ENCODE data around the gene PRKAR2B. TPM values are rescaled to one million over a fixed set of nuclear protein-coding genes. Genes with fewer than 3 reads are reported as not detected.

The PRKAR2B gene
- total and polyA plus RNA-seq, 4 donors: 1.7 to 4.8 (median 3.3) TPM

DNA sequence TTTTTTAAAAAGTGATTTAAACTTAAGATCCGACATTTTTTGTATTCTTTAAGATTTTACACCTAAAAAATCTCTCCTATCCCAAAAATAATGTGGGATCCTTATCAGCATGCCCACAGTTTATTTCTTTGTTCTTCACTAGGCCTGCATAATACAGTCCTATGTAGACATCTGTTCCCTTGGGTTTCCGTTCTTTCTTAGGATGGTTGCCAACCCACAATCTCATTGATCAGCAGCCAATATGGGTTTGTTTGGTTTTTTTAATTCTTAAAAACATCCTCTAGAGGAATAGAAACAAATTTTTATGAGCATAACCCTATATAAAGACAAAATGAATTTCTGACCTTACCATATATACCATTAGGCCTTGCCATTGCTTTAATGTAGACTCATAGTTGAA is 115.9 kb downstream of the PRKAR2B start:
- H3K36me3 ChIP-seq (ENCODE audit: control insufficient read depth in 1 of 2, insufficient read depth in 2 of 2, low read length in 1 of 2): no peaks in the 10 kb centered on the region
- H3K27me3 ChIP-seq (ENCODE audit: control insufficient read depth in 1 of 2, insufficient read depth in 2 of 2, low read length in 1 of 2): no peaks in the 10 kb centered on the region
- ATAC-seq (ENCODE audit: low FRiP score) (no peak), DNase-seq (no peak)
- 73 to 86% methylated on average over 2 of the region's 2 CpGs for WGBS, 2 donors
- no peaks in the 10 kb centered on the region for H3K4me1 ChIP-seq (ENCODE audit: control insufficient read depth in 1 of 2, insufficient read depth in 2 of 2, low read length in 2 of 2)
- H3K9me3 ChIP-seq (ENCODE audit: control insufficient read depth, low read length): no peaks in the 10 kb centered on the region
- no peak overlapping the region for H3K27ac ChIP-seq (ENCODE audit: low read depth in 1 of 2, low read length in 2 of 2)
- H3K4me3 ChIP-seq (ENCODE audit: low read length in 2 of 2): no peak overlapping the region
- intact Hi-C loops (cut with DNase I): no loop called here

DNA sequence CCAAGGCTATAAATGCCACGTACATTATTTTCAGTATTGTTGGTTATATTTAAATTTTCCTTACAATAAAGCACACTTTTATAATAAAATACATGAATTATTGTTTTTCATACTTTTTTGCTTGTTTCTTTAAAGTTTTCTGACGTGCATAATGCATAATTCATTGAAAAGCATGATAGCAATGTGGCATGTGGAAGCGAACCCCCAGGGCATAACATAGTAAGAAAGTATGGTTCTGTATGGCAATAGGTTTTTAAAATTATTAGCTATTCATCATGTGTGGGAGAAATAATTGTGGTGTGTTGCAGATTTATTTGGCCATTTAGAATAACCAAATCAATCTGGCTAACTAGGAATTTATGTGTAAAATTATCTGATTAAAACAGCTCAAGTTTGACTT is 116.9 kb downstream of the PRKAR2B start:
- H3K4me1 ChIP-seq (ENCODE audit: control insufficient read depth in 1 of 2, insufficient read depth in 2 of 2, low read length in 2 of 2): no peaks in the 10 kb centered on the region
- no peak for ATAC-seq (ENCODE audit: low FRiP score)
- no peaks in the 10 kb centered on the region for H3K27me3 ChIP-seq (ENCODE audit: control insufficient read depth in 1 of 2, insufficient read depth in 2 of 2, low read length in 1 of 2)
- no peaks in the 10 kb centered on the region for H3K9me3 ChIP-seq (ENCODE audit: control insufficient read depth, low read length)
- no peaks in the 10 kb centered on the region for H3K36me3 ChIP-seq (ENCODE audit: control insufficient read depth in 1 of 2, insufficient read depth in 2 of 2, low read length in 1 of 2)
- 77% methylated on average over 3 of the region's 3 CpGs for WGBS, 2 donors
- H3K27ac ChIP-seq (ENCODE audit: low read depth in 1 of 2, low read length in 2 of 2): no peak overlapping the region
- no peak for DNase-seq
- no peak overlapping the region for H3K4me3 ChIP-seq (ENCODE audit: low read length in 2 of 2)
- intact Hi-C loops (cut with DNase I): no loop called here

DNA sequence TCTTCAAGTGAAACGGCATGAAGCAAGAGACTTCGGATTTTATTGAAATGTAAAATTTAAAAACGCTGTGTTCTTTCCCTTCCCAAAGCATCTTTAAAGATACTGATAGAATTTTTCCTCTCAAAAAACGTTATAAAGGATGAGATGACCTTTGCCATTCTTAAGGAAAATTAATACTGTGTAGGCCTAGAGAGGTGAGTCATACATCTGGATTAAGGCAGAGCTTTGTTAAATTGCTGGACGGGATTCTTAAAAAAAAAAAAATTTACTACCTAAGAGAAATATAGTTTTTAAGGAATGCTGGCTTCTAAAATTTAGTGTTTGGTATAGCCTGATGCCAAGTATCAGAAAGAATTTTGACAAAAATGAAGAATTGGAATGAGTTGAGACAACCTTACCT is 118.0 kb downstream of the PRKAR2B start:
- H3K36me3 ChIP-seq (ENCODE audit: control insufficient read depth in 1 of 2, insufficient read depth in 2 of 2, low read length in 1 of 2): no peaks in the 10 kb centered on the region
- H3K4me1 ChIP-seq (ENCODE audit: control insufficient read depth in 1 of 2, insufficient read depth in 2 of 2, low read length in 2 of 2): no peaks in the 10 kb centered on the region
- H3K27me3 ChIP-seq (ENCODE audit: control insufficient read depth in 1 of 2, insufficient read depth in 2 of 2, low read length in 1 of 2): no peaks in the 10 kb centered on the region
- WGBS, 2 donors: 77 to 83% methylated on average over 5 of the region's 5 CpGs
- H3K27ac ChIP-seq (ENCODE audit: low read depth in 1 of 2, low read length in 2 of 2): no peak overlapping the region
- ATAC-seq (ENCODE audit: low FRiP score) (no peak), DNase-seq (no peak)
- intact Hi-C loops (cut with DNase I): no loop called here
- no peak overlapping the region for H3K4me3 ChIP-seq (ENCODE audit: low read length in 2 of 2)
- H3K9me3 ChIP-seq (ENCODE audit: control insufficient read depth, low read length): no peaks in the 10 kb centered on the region

DNA sequence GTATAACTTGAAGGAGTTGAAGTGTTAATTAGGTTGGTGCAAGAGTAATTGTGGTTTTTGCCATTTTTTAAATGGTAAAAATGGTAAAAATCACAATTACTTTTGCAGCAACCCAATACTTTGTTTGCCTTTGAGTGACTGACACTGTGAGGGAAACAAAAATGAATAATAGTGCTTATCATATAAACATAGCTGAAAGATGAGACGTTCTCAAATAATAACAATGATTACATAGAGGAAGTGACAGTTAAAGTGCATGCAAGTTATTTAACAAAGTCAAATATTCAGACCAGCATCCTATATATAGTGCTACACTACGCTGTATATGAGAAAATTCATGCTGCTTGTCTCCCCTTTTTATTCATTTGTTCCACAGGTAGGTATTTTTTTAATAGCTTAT is 119.6 kb downstream of the PRKAR2B start:
- ATAC-seq (ENCODE audit: low FRiP score) (no peak), DNase-seq (no peak)
- H3K9me3 ChIP-seq (ENCODE audit: control insufficient read depth, low read length): no peaks in the 10 kb centered on the region
- no peaks in the 10 kb centered on the region for H3K4me1 ChIP-seq (ENCODE audit: control insufficient read depth in 1 of 2, insufficient read depth in 2 of 2, low read length in 2 of 2)
- H3K27ac ChIP-seq (ENCODE audit: low read depth in 1 of 2, low read length in 2 of 2): no peak overlapping the region
- H3K36me3 ChIP-seq (ENCODE audit: control insufficient read depth in 1 of 2, insufficient read depth in 2 of 2, low read length in 1 of 2): no peaks in the 10 kb centered on the region
- WGBS, 2 donors: 41 to 42% methylated on average over 2 of the region's 2 CpGs
- intact Hi-C loops (cut with DNase I): no loop called here
- H3K27me3 ChIP-seq (ENCODE audit: control insufficient read depth in 1 of 2, insufficient read depth in 2 of 2, low read length in 1 of 2): no peaks in the 10 kb centered on the region
- no peak overlapping the region for H3K4me3 ChIP-seq (ENCODE audit: low read length in 2 of 2)

DNA sequence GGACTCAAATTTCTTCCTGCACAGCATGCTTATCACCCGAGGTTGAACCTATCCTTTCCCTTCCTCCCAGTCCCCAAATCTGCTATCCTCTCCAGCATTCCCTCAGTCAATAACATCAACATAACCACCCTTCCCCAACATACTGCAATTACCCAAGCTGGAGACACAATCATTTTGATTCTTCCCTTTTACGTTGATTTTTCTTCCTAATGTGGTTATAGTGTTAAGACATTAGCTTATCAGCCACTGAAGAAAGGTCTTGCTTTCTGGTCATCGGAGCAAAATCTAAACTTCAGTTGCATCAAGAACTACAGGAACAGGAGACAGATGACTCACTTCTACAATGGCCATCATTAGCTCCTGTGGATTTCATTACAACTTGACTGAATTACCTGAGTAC is 120.8 kb downstream of the PRKAR2B start:
- intact Hi-C loops (cut with DNase I): loop anchor here in 1 of 2 donors (5.0 kb wide), 1 partner anchor 503 kb away; the partner anchor contains the start of gene CCDC71L
- H3K4me3 ChIP-seq (ENCODE audit: low read length in 2 of 2): no peak overlapping the region
- H3K4me1 ChIP-seq (ENCODE audit: control insufficient read depth in 1 of 2, insufficient read depth in 2 of 2, low read length in 2 of 2): peaks cover 0 to 2% of the 10 kb centered on the region in 2 donors
- H3K36me3 ChIP-seq (ENCODE audit: control insufficient read depth in 1 of 2, insufficient read depth in 2 of 2, low read length in 1 of 2): no peaks in the 10 kb centered on the region
- DNase-seq (no peak), ATAC-seq (ENCODE audit: low FRiP score) (no peak)
- no peaks in the 10 kb centered on the region for H3K9me3 ChIP-seq (ENCODE audit: control insufficient read depth, low read length)
- no peaks in the 10 kb centered on the region for H3K27me3 ChIP-seq (ENCODE audit: control insufficient read depth in 1 of 2, insufficient read depth in 2 of 2, low read length in 1 of 2)
- whole genome bisulfite sequencing, 2 donors: 73% methylated on average over 3 of the region's 3 CpGs
- no peak overlapping the region for H3K27ac ChIP-seq (ENCODE audit: low read depth in 1 of 2, low read length in 2 of 2)

DNA sequence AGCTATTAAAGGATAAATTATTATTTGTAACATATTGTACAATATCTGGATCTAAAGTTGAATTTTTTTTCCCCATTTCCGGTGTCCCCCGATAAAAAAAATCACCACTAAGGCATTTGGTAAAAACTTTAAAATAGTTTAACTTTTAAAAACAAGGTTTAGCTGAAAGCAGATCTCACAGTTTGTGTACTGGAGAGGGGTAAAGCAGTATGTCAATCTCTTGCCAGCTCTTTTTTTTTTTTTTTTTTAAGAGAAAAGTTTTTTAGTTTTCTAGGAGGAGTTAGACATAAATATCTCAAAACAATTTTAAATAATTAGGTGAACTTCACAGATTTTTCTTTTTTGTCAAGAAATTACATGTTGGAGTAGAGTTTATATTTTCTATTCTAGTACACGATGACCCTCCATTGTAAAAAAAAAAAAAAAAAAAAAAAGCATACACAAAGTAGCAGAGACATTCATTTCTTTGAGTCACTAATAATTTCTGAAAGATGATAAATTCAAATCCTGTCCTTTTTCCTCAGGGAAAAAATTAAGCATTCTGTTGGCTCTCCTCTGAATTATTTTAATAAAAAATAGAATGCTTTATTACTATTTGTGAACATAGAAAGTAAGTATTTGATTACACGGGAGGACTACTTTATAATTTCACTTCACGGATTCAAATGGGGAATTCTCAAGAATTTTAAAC is 122.4 kb downstream of the PRKAR2B start:
- ATAC-seq (ENCODE audit: low FRiP score): no peak
- no peak for DNase-seq
- intact Hi-C loops (cut with DNase I): loop anchor here in 1 of 2 donors (5.0 kb wide), 1 partner anchor 505 kb away; the partner anchor contains the start of gene CCDC71L
- peaks cover 0 to 2% of the 10 kb centered on the region in 2 donors for H3K4me1 ChIP-seq (ENCODE audit: control insufficient read depth in 1 of 2, insufficient read depth in 2 of 2, low read length in 2 of 2)
- no peaks in the 10 kb centered on the region for H3K27me3 ChIP-seq (ENCODE audit: control insufficient read depth in 1 of 2, insufficient read depth in 2 of 2, low read length in 1 of 2)
- no peaks in the 10 kb centered on the region for H3K9me3 ChIP-seq (ENCODE audit: control insufficient read depth, low read length)
- H3K4me3 ChIP-seq (ENCODE audit: low read length in 2 of 2): peak overlapping the region in 1 of 2 donors; percentile 30
- WGBS, 2 donors: 29 to 30% methylated on average over 5 of the region's 5 CpGs
- H3K27ac ChIP-seq (ENCODE audit: low read depth in 1 of 2, low read length in 2 of 2): peak overlapping the region in 1 of 2 donors; percentile 94
- no peaks in the 10 kb centered on the region for H3K36me3 ChIP-seq (ENCODE audit: control insufficient read depth in 1 of 2, insufficient read depth in 2 of 2, low read length in 1 of 2)

DNA sequence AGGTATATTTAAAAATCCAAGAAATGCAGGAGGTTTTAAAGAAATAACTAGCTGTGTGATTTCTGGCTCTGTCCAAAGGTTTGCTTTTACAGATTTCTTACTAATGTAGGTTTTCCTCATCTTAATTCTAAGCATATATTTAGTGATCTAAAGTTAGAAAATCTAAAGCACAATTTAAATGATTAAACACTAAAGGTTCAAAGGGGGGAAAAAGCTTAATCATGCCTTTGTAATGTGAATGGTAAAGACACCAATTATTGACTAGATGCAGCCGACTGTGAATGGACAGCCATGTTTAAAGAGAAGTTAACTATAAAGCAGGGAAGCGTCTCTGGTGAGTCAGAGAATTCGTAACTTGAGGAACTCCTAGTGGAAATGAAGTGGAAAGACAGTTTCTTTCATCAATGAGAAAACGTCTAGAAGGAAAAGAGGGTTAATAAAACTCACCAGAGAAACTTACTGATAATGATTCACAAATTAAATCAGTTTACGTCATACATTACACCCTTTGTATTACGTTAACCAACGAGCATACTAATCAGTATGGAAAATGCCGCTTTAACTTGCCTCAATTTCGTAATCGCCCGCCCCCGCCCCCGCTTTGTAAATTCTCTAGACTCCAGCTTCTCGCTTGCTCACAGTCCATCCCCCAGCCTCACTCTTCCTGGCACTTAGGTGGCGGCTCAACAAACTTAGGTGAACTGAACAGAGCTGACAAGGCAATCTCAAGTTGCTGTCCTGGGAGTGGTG is 123.2 kb downstream of the PRKAR2B start:
- Histone ChIP-seq H3K27me3 (ENCODE audit: control insufficient read depth in 1 of 2, insufficient read depth in 2 of 2, low read length in 1 of 2) (no peaks in the 10 kb centered on the region), H3K9me3 (ENCODE audit: control insufficient read depth, low read length) (no peaks in the 10 kb centered on the region), H3K36me3 (ENCODE audit: control insufficient read depth in 1 of 2, insufficient read depth in 2 of 2, low read length in 1 of 2) (no peaks in the 10 kb centered on the region), H3K4me1 (ENCODE audit: control insufficient read depth in 1 of 2, insufficient read depth in 2 of 2, low read length in 2 of 2) (peaks cover 0 to 2% of the 10 kb centered on the region in 2 donors), H3K4me3 (ENCODE audit: low read length in 2 of 2) (peak overlapping the region; percentile 30 to 69), H3K27ac (ENCODE audit: low read depth in 1 of 2, low read length in 2 of 2) (peak overlapping the region; percentile 84 to 95)
- intact Hi-C loops (cut with DNase I): loop anchor here in 1 of 2 donors (1.0 to 5.0 kb wide), 2 partner anchors 505 to 576 kb away; partner anchors contain the start of gene CCDC71L
- 0% methylated on average over 15 of the region's 15 CpGs for WGBS, 2 donors
- DNase-seq (peak in 1 of 2 donors; percentile 78), ATAC-seq (ENCODE audit: low FRiP score) (peak; percentile 45)

DNA sequence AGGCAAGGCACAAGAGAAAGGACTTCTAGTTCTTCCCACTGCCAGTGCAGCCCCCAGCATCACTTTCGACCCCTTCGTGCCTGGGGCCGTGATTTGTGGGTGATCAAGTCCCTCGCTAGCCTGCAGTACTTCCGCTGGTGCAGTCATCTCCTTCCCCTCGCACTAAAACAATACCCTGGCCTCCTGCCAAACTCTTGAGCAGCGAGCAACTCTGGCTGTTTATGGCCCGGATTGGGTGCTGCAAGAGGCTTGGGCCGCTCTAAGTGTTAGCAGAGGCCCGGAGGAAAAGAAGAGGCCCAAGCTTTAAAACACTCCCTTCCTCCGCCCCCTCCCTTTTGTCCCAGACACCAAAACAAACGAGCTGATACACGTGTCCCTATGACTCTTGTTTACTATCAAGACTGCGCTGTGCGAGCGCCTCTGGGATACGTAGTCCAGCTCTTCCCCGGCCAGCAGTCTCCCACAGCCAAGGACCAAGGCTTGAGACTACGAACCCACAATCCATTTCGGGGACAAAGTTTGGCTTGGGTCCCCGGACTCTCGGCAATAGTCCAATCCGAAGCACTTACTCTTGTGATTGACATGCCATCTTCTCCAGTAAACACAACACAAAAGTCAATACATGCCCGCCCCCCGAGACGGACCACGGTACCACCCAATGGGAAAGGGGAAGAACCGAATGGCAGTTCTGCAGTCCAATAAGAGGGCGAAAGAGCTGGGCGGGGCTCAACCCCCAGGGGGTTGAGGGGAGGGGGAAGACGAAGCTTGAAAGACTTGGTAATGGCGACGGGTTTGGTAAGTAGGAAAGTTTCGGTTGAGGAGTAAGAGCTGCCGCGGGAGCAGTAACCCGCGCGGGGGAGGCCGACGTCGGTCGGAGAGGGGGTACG is 124.0 kb downstream of the PRKAR2B start, which contains the start of gene HBP1:
Gene HBP1 (plus strand): TSS at position 771 of the 887 bp plus-strand sequence. CDS start 10,891 bp downstream, outside the sequence.
- intact Hi-C loops (cut with DNase I): loop anchor here in 1 of 2 donors (1.0 to 5.0 kb wide), 2 partner anchors 506 to 575 kb away; partner anchors contain the start of gene CCDC71L

More for the DNA sequence above, 124.0 kb downstream of the PRKAR2B start, which contains the start of gene HBP1:
- Histone ChIP-seq H3K27ac (ENCODE audit: low read depth in 1 of 2, low read length in 2 of 2) (peak within 1 kb of the TSS; percentile 95 to 97), H3K27me3 (ENCODE audit: control insufficient read depth in 1 of 2, insufficient read depth in 2 of 2, low read length in 1 of 2) (no peaks in the 10 kb centered on the region), H3K9me3 (ENCODE audit: control insufficient read depth, low read length) (no peaks in the 10 kb centered on the region), H3K4me3 (ENCODE audit: low read length in 2 of 2) (peak within 1 kb of the TSS; percentile 92 to 98), H3K4me1 (ENCODE audit: control insufficient read depth in 1 of 2, insufficient read depth in 2 of 2, low read length in 2 of 2) (peaks cover 0 to 2% of the 10 kb centered on the region in 2 donors), H3K36me3 (ENCODE audit: control insufficient read depth in 1 of 2, insufficient read depth in 2 of 2, low read length in 1 of 2) (no peaks in the 10 kb centered on the region)
- peak; percentile 96 for ATAC-seq (ENCODE audit: low FRiP score)
- 0% methylated on average over 44 of the region's 44 CpGs for WGBS, 2 donors
- peak; percentile 98 to 100 for DNase-seq

All from aorta (tissue), 5 donors.